ENCODE data around the gene RAD23A.

GRCh38 chr19:12953799-12954611 is 8.3 kb downstream of the RAD23A start:
- TF ChIP-seq CTCF (conservative IDR thresholded peaks at IDR 0.05 in 1 of 2, IDR thresholded peaks at IDR 0.05 in 1 of 2; ENCODE audit: extremely low read depth in 1 of 2, insufficient read depth in 1 of 2, low read depth in 1 of 2, low read length in 2 of 2) (no peak), EZH2 (IDR thresholded peaks at IDR 0.05; ENCODE audit: borderline replicate concordance, low read length) (no peak)

Measured in mammary epithelial cell (primary cell).